ENCODE data around the gene QPCT.

Gene QPCT

GRCh38 chr2:37367984-37368383 lies 23.6 kb downstream of the QPCT start:
- no peak overlapping the region for H3K27ac ChIP-seq (ENCODE audit: low read depth, low read length)
- DNase-seq, result no peak
- H3K18ac ChIP-seq (ENCODE audit: low read length), result no peak overlapping the region
- no peaks in the 10 kb centered on the region for H3K79me1 ChIP-seq (ENCODE audit: low read length)
- no CpG with 5 or more reads among the region's 2 CpGs for WGBS (ENCODE audit: extremely low coverage, insufficient coverage, insufficient read length)
- H3K23ac ChIP-seq (ENCODE audit: low read length), result no peak overlapping the region
- no peak overlapping the region for H2AK5ac ChIP-seq (ENCODE audit: low read length)
- no peak overlapping the region for H2BK120ac ChIP-seq (ENCODE audit: insufficient read depth, low read length, poor library complexity)
- no peak overlapping the region for H4K12ac ChIP-seq (ENCODE audit: low read depth, low read length)
- no peak overlapping the region for H2BK5ac ChIP-seq (ENCODE audit: low read depth, low read length, poor library complexity)
- H3K14ac ChIP-seq (ENCODE audit: low read length), result no peak overlapping the region
- no peak overlapping the region for H3K9ac ChIP-seq (ENCODE audit: low read length)
- no peaks in the 10 kb centered on the region for H3K36me3 ChIP-seq (ENCODE audit: control insufficient read depth in 1 of 2, insufficient read depth in 2 of 2, low read length in 2 of 2)
- H3K9me3 ChIP-seq (ENCODE audit: insufficient read depth, low read depth, low read length), result no peaks in the 10 kb centered on the region
- no peak overlapping the region for H4K8ac ChIP-seq (ENCODE audit: low read depth, low read length)
- H2AFZ ChIP-seq (ENCODE audit: insufficient read depth, low read length, poor library complexity), result no peak overlapping the region
- H3K4me2 ChIP-seq (ENCODE audit: low read length), result no peak overlapping the region
- peaks cover 3 to 8% of the 10 kb centered on the region in 2 experiments for H3K4me1 ChIP-seq (ENCODE audit: control insufficient read depth in 1 of 2, insufficient read depth in 2 of 2, low read length in 2 of 2)
- no peaks in the 10 kb centered on the region for H3K27me3 ChIP-seq (ENCODE audit: insufficient read depth, low read length)
- H3K79me2 ChIP-seq (ENCODE audit: control insufficient read depth, insufficient read depth, low read length, poor library complexity), result no peaks in the 10 kb centered on the region
- no peak overlapping the region for H4K91ac ChIP-seq (ENCODE audit: low read depth, low read length)
- H3K4me3 ChIP-seq (ENCODE audit: low read depth, low read length), result no peak overlapping the region
- H2BK12ac ChIP-seq (ENCODE audit: low read length), result no peak overlapping the region
- no peak overlapping the region for H3K4ac ChIP-seq (ENCODE audit: low read depth, low read length)

- H2BK120ac ChIP-seq (ENCODE audit: insufficient read depth, low read length, poor library complexity), result no peak overlapping the region
- no peak overlapping the region for H3K4ac ChIP-seq (ENCODE audit: low read depth, low read length)
- H3K4me3 ChIP-seq (ENCODE audit: low read depth, low read length), result no peak overlapping the region
- H3K9me3 ChIP-seq (ENCODE audit: insufficient read depth, low read depth, low read length), result no peaks in the 10 kb centered on the region
- H3K4me2 ChIP-seq (ENCODE audit: low read length), result no peak overlapping the region
- no peak overlapping the region for H3K14ac ChIP-seq (ENCODE audit: low read length)
- H2AK5ac ChIP-seq (ENCODE audit: low read length), result no peak overlapping the region
- H3K4me1 ChIP-seq (ENCODE audit: control insufficient read depth in 1 of 2, insufficient read depth in 2 of 2, low read length in 2 of 2), result peaks cover 0 to 2% of the 10 kb centered on the region in 2 experiments
- H3K79me2 ChIP-seq (ENCODE audit: control insufficient read depth, insufficient read depth, low read length, poor library complexity), result no peaks in the 10 kb centered on the region
- H3K9ac ChIP-seq (ENCODE audit: low read length), result no peak overlapping the region
- no peak overlapping the region for H4K8ac ChIP-seq (ENCODE audit: low read depth, low read length)
- no peak overlapping the region for H3K23ac ChIP-seq (ENCODE audit: low read length)
- H3K27me3 ChIP-seq (ENCODE audit: insufficient read depth, low read length), result no peaks in the 10 kb centered on the region
- no peak overlapping the region for H2BK5ac ChIP-seq (ENCODE audit: low read depth, low read length, poor library complexity)
- H4K12ac ChIP-seq (ENCODE audit: low read depth, low read length), result no peak overlapping the region
- no peak for DNase-seq
- H2AFZ ChIP-seq (ENCODE audit: insufficient read depth, low read length, poor library complexity), result no peak overlapping the region
- no peak overlapping the region for H4K91ac ChIP-seq (ENCODE audit: low read depth, low read length)
- H2BK12ac ChIP-seq (ENCODE audit: low read length), result no peak overlapping the region
- no peaks in the 10 kb centered on the region for H3K36me3 ChIP-seq (ENCODE audit: control insufficient read depth in 1 of 2, insufficient read depth in 2 of 2, low read length in 2 of 2)
- no CpG with 5 or more reads among the region's 1 CpG for whole genome bisulfite sequencing (ENCODE audit: extremely low coverage, insufficient coverage, insufficient read length)
- H3K27ac ChIP-seq (ENCODE audit: low read depth, low read length), result no peak overlapping the region
- no peak overlapping the region for H3K18ac ChIP-seq (ENCODE audit: low read length)
- no peaks in the 10 kb centered on the region for H3K79me1 ChIP-seq (ENCODE audit: low read length)
Observed at GRCh38 chr2:37370666-37371065, 26.2 kb downstream of the QPCT start.

DNA sequence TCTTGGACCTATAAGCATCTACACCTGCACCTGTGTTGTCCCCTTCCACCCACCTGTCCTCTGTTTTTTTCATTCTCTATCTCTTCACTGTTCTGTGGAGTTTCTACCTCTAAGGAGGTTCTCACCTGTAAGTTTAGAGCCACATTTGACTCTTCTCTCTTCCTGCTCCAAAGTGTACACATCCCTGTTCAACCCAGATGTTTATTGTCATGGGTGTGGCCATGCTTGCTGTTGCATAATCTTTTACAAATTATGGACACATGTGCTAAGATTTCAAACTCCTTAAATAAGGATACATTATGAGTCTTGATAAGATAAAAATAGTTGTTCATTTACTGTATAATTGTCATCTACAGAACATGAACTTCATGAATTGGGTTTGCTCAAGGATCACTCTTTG lies 27.6 kb downstream of the QPCT start:
- no peaks in the 10 kb centered on the region for H3K9me3 ChIP-seq (ENCODE audit: insufficient read depth, low read depth, low read length)
- H3K36me3 ChIP-seq (ENCODE audit: control insufficient read depth in 1 of 2, insufficient read depth in 2 of 2, low read length in 2 of 2), result no peaks in the 10 kb centered on the region
- H2BK120ac ChIP-seq (ENCODE audit: insufficient read depth, low read length, poor library complexity), result no peak overlapping the region
- no peaks in the 10 kb centered on the region for H3K79me1 ChIP-seq (ENCODE audit: low read length)
- H2BK12ac ChIP-seq (ENCODE audit: low read length), result no peak overlapping the region
- no peak for DNase-seq
- no peak overlapping the region for H3K9ac ChIP-seq (ENCODE audit: low read length)
- no peak overlapping the region for H3K4me3 ChIP-seq (ENCODE audit: low read depth, low read length)
- no peak overlapping the region for H3K4ac ChIP-seq (ENCODE audit: low read depth, low read length)
- no peak overlapping the region for H3K27ac ChIP-seq (ENCODE audit: low read depth, low read length)
- no peak overlapping the region for H2AK5ac ChIP-seq (ENCODE audit: low read length)
- no peak overlapping the region for H3K18ac ChIP-seq (ENCODE audit: low read length)
- H4K8ac ChIP-seq (ENCODE audit: low read depth, low read length), result no peak overlapping the region
- H3K23ac ChIP-seq (ENCODE audit: low read length), result no peak overlapping the region
- H2BK5ac ChIP-seq (ENCODE audit: low read depth, low read length, poor library complexity), result no peak overlapping the region
- no peak overlapping the region for H4K91ac ChIP-seq (ENCODE audit: low read depth, low read length)
- no peak overlapping the region for H3K14ac ChIP-seq (ENCODE audit: low read length)
- H3K4me1 ChIP-seq (ENCODE audit: control insufficient read depth in 1 of 2, insufficient read depth in 2 of 2, low read length in 2 of 2), result no peaks in the 10 kb centered on the region
- H4K12ac ChIP-seq (ENCODE audit: low read depth, low read length), result no peak overlapping the region
- H3K79me2 ChIP-seq (ENCODE audit: control insufficient read depth, insufficient read depth, low read length, poor library complexity), result no peaks in the 10 kb centered on the region
- H2AFZ ChIP-seq (ENCODE audit: insufficient read depth, low read length, poor library complexity), result no peak overlapping the region
- no peaks in the 10 kb centered on the region for H3K27me3 ChIP-seq (ENCODE audit: insufficient read depth, low read length)
- no peak overlapping the region for H3K4me2 ChIP-seq (ENCODE audit: low read length)

DNA sequence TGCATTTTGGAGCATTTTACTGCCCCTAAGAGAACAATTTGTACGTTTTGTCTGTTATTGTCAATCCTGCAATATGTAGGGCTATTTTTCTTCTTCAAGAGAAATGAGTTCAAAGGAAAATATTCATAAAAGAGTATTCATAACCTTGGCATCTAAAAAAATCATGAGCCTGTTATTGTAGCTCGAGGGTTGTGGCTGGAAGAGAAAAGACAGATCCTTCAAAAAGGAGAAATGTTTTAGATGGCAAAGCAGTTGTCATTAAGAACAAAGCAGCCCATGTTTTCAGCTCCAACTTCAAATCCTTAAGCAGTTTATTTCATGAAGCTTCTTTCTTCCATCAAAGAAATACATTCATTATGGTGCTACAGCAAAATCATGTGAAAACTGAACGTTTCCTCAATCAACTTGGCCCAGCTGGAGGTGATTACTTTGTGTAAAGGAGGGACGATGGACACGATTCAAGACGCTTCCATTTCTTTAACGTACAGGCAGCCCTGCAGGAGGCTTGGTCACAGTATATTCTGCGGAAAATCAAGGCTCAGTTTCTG lies 31.4 kb downstream of the QPCT start:
- Histone ChIP-seq H4K8ac (ENCODE audit: low read depth, low read length) (no peak overlapping the region), H3K27me3 (ENCODE audit: insufficient read depth, low read length) (no peaks in the 10 kb centered on the region), H3K79me1 (ENCODE audit: low read length) (peaks cover 2% of the 10 kb centered on the region), H3K27ac (ENCODE audit: low read depth, low read length) (no peak overlapping the region), H3K36me3 (ENCODE audit: control insufficient read depth in 1 of 2, insufficient read depth in 2 of 2, low read length in 2 of 2) (no peaks in the 10 kb centered on the region), H2AFZ (ENCODE audit: insufficient read depth, low read length, poor library complexity) (no peak overlapping the region), H3K9me3 (ENCODE audit: insufficient read depth, low read depth, low read length) (no peaks in the 10 kb centered on the region), H2AK5ac (ENCODE audit: low read length) (no peak overlapping the region), H4K12ac (ENCODE audit: low read depth, low read length) (no peak overlapping the region), H3K9ac (ENCODE audit: low read length) (no peak overlapping the region), H3K4me3 (ENCODE audit: low read depth, low read length) (no peak overlapping the region), H3K79me2 (ENCODE audit: control insufficient read depth, insufficient read depth, low read length, poor library complexity) (no peaks in the 10 kb centered on the region), H4K91ac (ENCODE audit: low read depth, low read length) (no peak overlapping the region), H2BK120ac (ENCODE audit: insufficient read depth, low read length, poor library complexity) (no peak overlapping the region), H3K4ac (ENCODE audit: low read depth, low read length) (no peak overlapping the region), H3K18ac (ENCODE audit: low read length) (no peak overlapping the region), H2BK5ac (ENCODE audit: low read depth, low read length, poor library complexity) (no peak overlapping the region), H3K4me1 (ENCODE audit: control insufficient read depth in 1 of 2, insufficient read depth in 2 of 2, low read length in 2 of 2) (peaks cover 5 to 11% of the 10 kb centered on the region in 2 experiments), H3K14ac (ENCODE audit: low read length) (no peak overlapping the region), H3K23ac (ENCODE audit: low read length) (no peak overlapping the region), H3K4me2 (ENCODE audit: low read length) (no peak overlapping the region), H2BK12ac (ENCODE audit: low read length) (no peak overlapping the region)
- WGBS (ENCODE audit: extremely low coverage, insufficient coverage, insufficient read length), result no CpG with 5 or more reads among the region's 8 CpGs
- DNase-seq, result no peak

Data from trophoblast cell (in vitro differentiated cells and primary cell).